MM.1S (cell line): ENCODE measurements around the gene HSF2BP.
"Not testable (repeated sequence)": the region's sequence is repeated elsewhere in the genome, so short reads cannot be mapped to it uniquely, and the experiment has no call there.

Experiments
- DNase-seq: peaks from one replicate; pipeline ENCODE4 v3.0.0-alpha.2; 2015
- H2AFZ ChIP-seq: fragments of 300-600 bp; sonication (generic); 2 replicates; pipeline ENCODE4 v1.6.0; 2016; ENCODE audit warnings: antibody characterized with exemption, low read length
- H3F3A ChIP-seq: fragments of 300-600 bp; sonication (generic); 2 replicates; pipeline ENCODE4 v1.6.1; 2016; ENCODE audit warnings: mild to moderate bottlenecking, antibody characterized with exemption, low read length, moderate library complexity, mixed read lengths; ENCODE audit not compliant: insufficient read depth
- H3K27ac ChIP-seq: fragments of 300-600 bp; sonication (generic); 2 replicates; pipeline ENCODE4 v1.5.1; 2016; ENCODE audit warnings: mild to moderate bottlenecking, low read length
- H3K27me3 ChIP-seq: fragments of 300-600 bp; sonication (generic); replicated peaks from 2 replicates; pipeline ENCODE4 v1.6.0; 2016; ENCODE audit warnings: low read length; ENCODE audit not compliant: insufficient read depth
- H3K36me3 ChIP-seq: fragments of 300-600 bp; sonication (generic); replicated peaks from 2 replicates; pipeline ENCODE4 v1.6.1; 2016; ENCODE audit warnings: mild to moderate bottlenecking, low read length, mixed read lengths; ENCODE audit not compliant: insufficient read depth
- H3K4me1 ChIP-seq: fragments of 300-600 bp; sonication (generic); 2 replicates; pipeline ENCODE4 v1.6.1; 2016; ENCODE audit warnings: low read length, mixed read lengths
- H3K4me2 ChIP-seq: fragments of 300-600 bp; sonication (generic); 2 replicates; pipeline ENCODE4 v1.6.0; 2016; ENCODE audit warnings: low read depth, low read length
- H3K4me3 ChIP-seq: fragments of 300-600 bp; sonication (generic); 2 replicates; pipeline ENCODE4 v1.5.1; 2016; ENCODE audit warnings: low read length, mixed read lengths
- H3K79me2 ChIP-seq: fragments of 300-600 bp; sonication (generic); 2 replicates; pipeline ENCODE4 v1.6.1; 2016; ENCODE audit warnings: mixed run types, low read length, mixed read lengths
- H3K9ac ChIP-seq: fragments of 300-600 bp; sonication (generic); 2 replicates; pipeline ENCODE4 v1.6.1; 2016; ENCODE audit warnings: low read length, mixed read lengths
- H3K9me2 ChIP-seq: fragments of 300-600 bp; sonication (generic); replicated peaks from 2 replicates; pipeline ENCODE4 v1.6.1; 2016; ENCODE audit warnings: mild to moderate bottlenecking, low read length, mixed read lengths; ENCODE audit not compliant: insufficient read depth
- H3K9me3 ChIP-seq: fragments of 300-600 bp; sonication (generic); replicated peaks from 2 replicates; pipeline ENCODE4 v1.6.1; 2016; ENCODE audit warnings: mild to moderate bottlenecking, low read length, mixed read lengths; ENCODE audit not compliant: insufficient read depth
- H4K20me1 ChIP-seq: fragments of 300-600 bp; sonication (generic); 2 replicates; pipeline ENCODE4 v1.6.1; 2016; ENCODE audit warnings: mild to moderate bottlenecking, low read length, moderate library complexity, mixed read lengths; ENCODE audit not compliant: insufficient read depth
- EZH2 ChIP-seq: fragments of 300-600 bp; sonication (generic); optimal IDR thresholded peaks from 2 replicates; pipeline ENCODE3; 2017; ENCODE audit warnings: low read depth, mild to moderate bottlenecking, antibody characterized with exemption, low read length, mixed read lengths
- EZH2phosphoT487 ChIP-seq: fragments of 300-600 bp; sonication (generic); IDR thresholded peaks from 2 replicates; pipeline ENCODE4 v1.6.1; 2018; ENCODE audit warnings: antibody characterized with exemption, low read length
- TF ChIP-seq, protein P1 (sequence below): fragments of 300-600 bp; sonication (generic); IDR thresholded peaks from 2 replicates; pipeline ENCODE4 v1.5.1; 2016; ENCODE audit warnings: antibody characterized with exemption, low read length, mixed read lengths

HSF2BP gene

DNA sequence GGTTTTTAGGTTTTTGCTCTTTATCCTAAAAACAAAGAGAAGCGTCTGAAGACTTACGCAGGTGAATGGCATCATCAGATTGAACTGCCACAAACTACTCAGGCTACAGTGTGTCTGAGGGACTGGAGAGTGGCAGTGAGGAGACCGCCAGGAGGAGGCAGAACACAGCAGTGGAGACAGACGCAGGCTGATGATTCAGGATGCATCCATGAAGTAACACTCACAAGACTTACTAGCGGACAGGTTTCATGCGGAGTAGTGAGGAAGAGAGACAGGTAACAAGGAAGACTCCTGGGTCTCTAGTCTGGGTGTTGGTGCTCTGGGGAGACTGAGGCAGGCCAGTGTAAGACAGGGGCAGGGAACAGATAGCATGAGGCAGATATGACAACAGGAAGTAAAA, 5.7 kb downstream of the HSF2BP start:
- H3K79me2 ChIP-seq, result no peaks in the 10 kb centered on the region
- H3K4me1 ChIP-seq, result no peaks in the 10 kb centered on the region
- no peak overlapping the region for H3K4me2 ChIP-seq
- DNase-seq, result no peak
- no peak overlapping the region for H3K4me3 ChIP-seq
- H4K20me1 ChIP-seq, result no peaks in the 10 kb centered on the region
- H3K27ac ChIP-seq, result no peak overlapping the region
- no peak overlapping the region for H2AFZ ChIP-seq
- H3K36me3 ChIP-seq, result no peaks in the 10 kb centered on the region
- no peak overlapping the region for H3K9ac ChIP-seq
- no peaks in the 10 kb centered on the region for H3K9me2 ChIP-seq
- no peaks in the 10 kb centered on the region for H3K27me3 ChIP-seq
- TF ChIP-seq EZH2 (no peak), EZH2phosphoT487 (no peak)
- TF ChIP-seq, protein P1, sequence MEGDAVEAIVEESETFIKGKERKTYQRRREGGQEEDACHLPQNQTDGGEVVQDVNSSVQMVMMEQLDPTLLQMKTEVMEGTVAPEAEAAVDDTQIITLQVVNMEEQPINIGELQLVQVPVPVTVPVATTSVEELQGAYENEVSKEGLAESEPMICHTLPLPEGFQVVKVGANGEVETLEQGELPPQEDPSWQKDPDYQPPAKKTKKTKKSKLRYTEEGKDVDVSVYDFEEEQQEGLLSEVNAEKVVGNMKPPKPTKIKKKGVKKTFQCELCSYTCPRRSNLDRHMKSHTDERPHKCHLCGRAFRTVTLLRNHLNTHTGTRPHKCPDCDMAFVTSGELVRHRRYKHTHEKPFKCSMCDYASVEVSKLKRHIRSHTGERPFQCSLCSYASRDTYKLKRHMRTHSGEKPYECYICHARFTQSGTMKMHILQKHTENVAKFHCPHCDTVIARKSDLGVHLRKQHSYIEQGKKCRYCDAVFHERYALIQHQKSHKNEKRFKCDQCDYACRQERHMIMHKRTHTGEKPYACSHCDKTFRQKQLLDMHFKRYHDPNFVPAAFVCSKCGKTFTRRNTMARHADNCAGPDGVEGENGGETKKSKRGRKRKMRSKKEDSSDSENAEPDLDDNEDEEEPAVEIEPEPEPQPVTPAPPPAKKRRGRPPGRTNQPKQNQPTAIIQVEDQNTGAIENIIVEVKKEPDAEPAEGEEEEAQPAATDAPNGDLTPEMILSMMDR, result no peak
- H3F3A ChIP-seq, result 0 out of 2 replicates have a peak, but pooled peaks cover 5% of the 10 kb centered on the region
- no peaks in the 10 kb centered on the region for H3K9me3 ChIP-seq

DNA sequence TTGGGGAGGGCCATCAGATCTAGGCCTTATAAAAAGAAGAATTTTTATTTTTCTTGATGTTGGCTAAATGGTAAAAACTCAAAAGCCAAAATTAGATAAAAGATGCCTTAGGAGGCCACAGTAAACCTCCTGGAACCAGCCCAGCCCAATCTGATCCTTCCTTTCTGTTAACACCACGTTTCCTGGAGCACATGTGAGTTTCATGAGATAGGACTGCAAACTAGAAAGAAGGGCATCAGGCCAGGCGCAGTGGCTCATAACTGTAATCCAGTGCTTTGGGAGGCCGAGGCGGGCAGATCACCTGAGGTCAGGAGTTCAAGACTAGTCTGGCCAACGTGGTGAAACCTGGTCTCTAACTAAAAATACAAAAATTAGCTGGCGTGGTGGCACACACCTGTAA, 6.7 kb downstream of the HSF2BP start:
- H4K20me1 ChIP-seq, result no peaks in the 10 kb centered on the region
- no peaks in the 10 kb centered on the region for H3K4me1 ChIP-seq
- DNase-seq, result no peak
- 0 out of 2 replicates have a peak, but pooled peaks cover 5% of the 10 kb centered on the region for H3F3A ChIP-seq
- no peaks in the 10 kb centered on the region for H3K9me3 ChIP-seq
- no peaks in the 10 kb centered on the region for H3K36me3 ChIP-seq
- no peaks in the 10 kb centered on the region for H3K79me2 ChIP-seq
- no peak overlapping the region for H3K27ac ChIP-seq
- TF ChIP-seq EZH2phosphoT487, result no peak
- TF ChIP-seq, protein P1, result no peak
- no peak for TF ChIP-seq EZH2
- no peaks in the 10 kb centered on the region for H3K27me3 ChIP-seq
- no peaks in the 10 kb centered on the region for H3K9me2 ChIP-seq
- no peak overlapping the region for H3K4me3 ChIP-seq
- no peak overlapping the region for H2AFZ ChIP-seq
- no peak overlapping the region for H3K4me2 ChIP-seq
- H3K9ac ChIP-seq, result no peak overlapping the region

DNA sequence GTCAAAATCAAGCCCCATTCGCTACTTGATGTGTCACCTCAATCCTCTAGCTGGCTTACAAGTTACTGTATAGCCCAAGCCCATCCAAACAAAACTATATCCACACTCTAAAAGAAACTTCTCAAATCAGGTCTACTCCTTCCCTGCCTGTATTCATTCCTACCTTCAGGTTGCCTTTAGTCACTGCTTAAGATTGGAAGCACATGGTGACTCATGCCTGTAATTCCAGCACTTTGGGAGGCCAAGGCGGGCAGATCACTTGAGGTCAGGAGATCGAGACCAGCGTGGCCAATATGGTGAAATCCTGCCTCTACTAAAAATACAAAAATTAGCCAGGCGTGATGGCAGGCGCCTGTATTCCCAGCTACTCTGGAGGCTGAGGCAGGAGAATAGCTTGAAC, 7.4 kb downstream of the HSF2BP start:
- not testable (repeated sequence) for H3K36me3 ChIP-seq, H3K4me1 ChIP-seq, H3K4me3 ChIP-seq, H3K4me2 ChIP-seq, H3K27me3 ChIP-seq, H3F3A ChIP-seq, H4K20me1 ChIP-seq, H3K9me2 ChIP-seq, DNase-seq, H3K27ac ChIP-seq, H3K79me2 ChIP-seq, H2AFZ ChIP-seq, H3K9me3 ChIP-seq, H3K9ac ChIP-seq

DNA sequence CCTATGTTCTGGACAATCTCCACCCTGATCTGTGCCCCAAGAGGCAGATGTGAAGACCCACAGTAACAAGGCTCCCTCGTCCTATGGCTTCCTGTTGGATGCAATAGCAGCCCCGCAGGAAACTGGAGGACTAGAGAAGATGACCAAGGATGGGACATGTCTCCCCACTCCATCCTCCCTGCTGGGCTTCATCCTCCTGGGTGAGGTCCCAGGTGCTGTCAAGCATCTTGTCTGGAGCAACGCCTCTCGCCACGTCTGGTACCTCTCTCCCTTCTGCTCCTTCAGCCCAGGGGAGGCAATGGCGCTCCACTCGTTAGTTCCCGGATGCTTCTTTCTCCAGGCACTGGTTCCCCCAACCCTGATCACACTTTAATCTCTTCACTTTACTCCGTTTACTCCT, 11.1 kb downstream of the HSF2BP start:
- TF ChIP-seq, protein P1, result no peak
- TF ChIP-seq EZH2phosphoT487 (no peak), EZH2 (no peak)
- Histone ChIP-seq H3K27me3 (no peaks in the 10 kb centered on the region), H3K4me1 (peaks cover 17% of the 10 kb centered on the region), H3K4me2 (no peak overlapping the region), H3K9me3 (no peaks in the 10 kb centered on the region), H3F3A (peaks cover 13% of the 10 kb centered on the region; the same call in 1 of the 2 replicates), H3K9ac (no peak overlapping the region), H3K9me2 (no peaks in the 10 kb centered on the region), H3K4me3 (no peak overlapping the region), H3K79me2 (no peaks in the 10 kb centered on the region), H2AFZ (no peak overlapping the region), H4K20me1 (no peaks in the 10 kb centered on the region), H3K27ac (no peak overlapping the region), H3K36me3 (no peaks in the 10 kb centered on the region)
- DNase-seq, result no peak
